GM12878 (cell line): ENCODE measurements around the gene VSX1. TPM values are rescaled to one million over a fixed set of nuclear protein-coding genes. Genes with fewer than 3 reads are reported as not detected.

ENCODE experiments used
- ATAC-seq: fragments of 200-7000 bp; cut with Tn5 transposase; 3 replicates; pipeline ENCODE4 v1.9.1; 2020; ENCODE audit warnings: mild to moderate bottlenecking, moderate library complexity
- BruUV-seq: library from RNA; stranded (reverse); fragments of 400-500 nt; replicated peaks from 2 replicates; lab custom pipeline; 2021; lab: Mats Ljungman, UMichigan
- CTCF ChIA-PET: fragments of 300-600 bp; sonication (Branson Sonifier 250); formaldehyde crosslinking; extraction: SDS; loops from one replicate; lab custom pipeline; 2021; ENCODE audit warnings: inconsistent platforms; lab: Yijun Ruan, JAX
- POLR2A ChIA-PET: fragments of 350-600 bp; formaldehyde crosslinking; extraction: SDS; loops from one replicate; lab custom pipeline; 2021; ENCODE audit warnings: inconsistent platforms; lab: Charles Lee
- RAD21 ChIA-PET: fragments of 300-600 bp; sonication (Branson Sonifier 250); formaldehyde crosslinking; loops from one replicate; lab custom pipeline; 2023; ENCODE audit warnings: antibody characterized with exemption; ENCODE audit not compliant: unreplicated experiment; lab: Charles Lee
- SMC1A ChIA-PET: fragments of 300-600 bp; sonication (Branson Sonifier 250); formaldehyde crosslinking; loops from one replicate; lab custom pipeline; 2023; ENCODE audit not compliant: unreplicated experiment, uncharacterized antibody; lab: Charles Lee
- DNase-seq: peaks from one replicate; pipeline ENCODE4 v3.0.0-alpha.2; 2011; ENCODE audit warnings: low read depth, low spot score
- FAIRE-seq: peaks from 3 replicates; lab custom pipeline; 2011; peaks lifted over from hg19 to GRCh38; lab: Jason Lieb, UNC
- H2AFZ ChIP-seq: 2 replicates; pipeline ENCODE4 v1.6.0; 2011; ENCODE audit warnings: low read depth, low read length, control low read depth; ENCODE audit not compliant: control insufficient read depth
- H3K27ac ChIP-seq: 2 replicates; pipeline ENCODE4 v1.5.1; 2011; ENCODE audit warnings: control low read depth; ENCODE audit not compliant: control insufficient read depth, insufficient read depth
- H3K27me3 ChIP-seq, 2 experiments: replicated peaks in 1 of 2; 2 replicates each; pipeline versions ENCODE4 v1.6.0 to v1.6.1; 2011; ENCODE audit warnings: low read length in 1 of 2; ENCODE audit not compliant: control insufficient read depth in 2 of 2, insufficient read depth in 2 of 2
- H3K36me3 ChIP-seq, 2 experiments: 2 replicates each; pipeline ENCODE4 v1.5.1; 2011; ENCODE audit warnings: low read length in 1 of 2; ENCODE audit not compliant: control insufficient read depth in 2 of 2, insufficient read depth in 2 of 2
- H3K4me1 ChIP-seq: 2 replicates; pipeline ENCODE4 v1.6.1; 2011; ENCODE audit warnings: mild to moderate bottlenecking, low read length, moderate library complexity, mixed read lengths; ENCODE audit not compliant: control insufficient read depth, insufficient read depth
- H3K4me2 ChIP-seq: 2 replicates; pipeline ENCODE4 v1.6.0; 2011; ENCODE audit warnings: control low read depth; ENCODE audit not compliant: control insufficient read depth, insufficient read depth
- H3K4me3 ChIP-seq: fragments of 200-600 bp; sonication (generic); 2 replicates; pipeline ENCODE4 v1.5.1; 2016
- H3K79me2 ChIP-seq: 2 replicates; pipeline ENCODE4 v1.6.0; 2011; ENCODE audit warnings: low read length; ENCODE audit not compliant: control insufficient read depth, insufficient read depth
- H3K9ac ChIP-seq: 2 replicates; pipeline ENCODE4 v1.8.0; 2011; ENCODE audit warnings: low read length, control low read depth, mixed read lengths; ENCODE audit not compliant: control insufficient read depth, insufficient read depth
- H3K9me3 ChIP-seq: replicated peaks from 3 replicates; pipeline ENCODE4 v1.5.1; 2011; ENCODE audit warnings: mild to moderate bottlenecking, low read length; ENCODE audit not compliant: control insufficient read depth, insufficient read depth
- H4K20me1 ChIP-seq: 2 replicates; pipeline ENCODE4 v1.6.0; 2011; ENCODE audit not compliant: control insufficient read depth, insufficient read depth
- CTCF ChIP-seq, 3 experiments: IDR thresholded peaks in 2 of 3; conservative IDR thresholded peaks in 1 of 3; 2 replicates each; pipeline ENCODE4 v1.5.1; 2011; ENCODE audit warnings: low read depth in 3 of 3, low read length in 3 of 3, mild to moderate bottlenecking in 3 of 3, control low read depth in 2 of 3, moderate library complexity in 2 of 3, inconsistent platforms in 1 of 3, mixed read lengths in 1 of 3; ENCODE audit not compliant: control insufficient read depth in 2 of 3, insufficient read depth in 1 of 3; ENCODE audit errors: extremely low read depth in 1 of 3
- EED ChIP-seq: sonication (generic); IDR thresholded peaks from 2 replicates; pipeline ENCODE4 v1.6.1; 2016; ENCODE audit warnings: antibody characterized with exemption, low read depth
- MXI1 ChIP-seq: fragments of 150-350 bp; IDR thresholded peaks from 2 replicates; pipeline ENCODE4 v1.6.1; 2011; ENCODE audit warnings: low read depth, mild to moderate bottlenecking, inconsistent platforms, low read length, improper control_type of control experiment
- RBBP5 ChIP-seq: fragments of 200-600 bp; sonication (generic); conservative IDR thresholded peaks from 2 replicates; pipeline ENCODE4 v1.6.1; 2016
- STAT1 ChIP-seq: fragments of 450-650 bp; conservative IDR thresholded peaks from 2 replicates; pipeline ENCODE4 v1.6.1; 2014; ENCODE audit warnings: antibody characterized with exemption, mild to moderate bottlenecking
- ZZZ3 ChIP-seq: IDR thresholded peaks from 2 replicates; pipeline ENCODE4 v1.6.1; 2011; ENCODE audit warnings: low read depth; ENCODE audit not compliant: control insufficient read depth, insufficient read length
- WGBS: methylation state at CpG from one replicate; pipeline ENCODE4 v1.1.6; 2016; ENCODE audit warnings: low lambda C conversion rate; ENCODE audit not compliant: insufficient replicate concordance, insufficient coverage; ENCODE audit errors: missing lambda C conversion rate; 5-methylcytosine and 5-hydroxymethylcytosine counted together
- in situ Hi-C: fragments of 300-500 bp; cut with MboI; formaldehyde crosslinking; loops from 9 replicates; pipeline ENCODE4 v1.14.3; 2018; ENCODE audit warnings: mixed read lengths
- intact Hi-C: fragments of 100-400 bp; cut with micrococcal nuclease; formaldehyde crosslinking; loops from one replicate; pipeline ENCODE4 v1.14.2; 2022; ENCODE audit not compliant: unreplicated experiment
- polyA plus RNA-seq, 11 experiments: library from polyadenylated mRNA; depleted of rRNA in 4 of 11; unstranded in 6 of 11; stranded (reverse) in 5 of 11; fragments of >200 nt; fragmentation: Nextera tagmentation in 4 of 11; fragmentation: Illumina TruSeq in 1 of 11; extraction: Ambion mirVana in 4 of 11; extraction: Trizol in 1 of 11; gene quantifications; 1 replicate in 1 of 11; 2 replicates in 10 of 11; pipeline versions ENCODE4 v1.2.1 to v1.2.3, GENCODE V29; 2011 to 2016; ENCODE audit warnings: inconsistent platforms in 2 of 11, missing spikeins in 2 of 11, low read depth in 1 of 11
- total RNA-seq, 4 experiments: library from RNA; depleted of rRNA in 3 of 4; stranded (reverse); fragments of >200 nt in 3 of 4; fragmentation: Illumina TruSeq in 1 of 4; extraction: Trizol in 1 of 4; gene quantifications; 2 replicates each; pipeline versions ENCODE4 v1.2.1 to v1.2.3, GENCODE V29; 2013 to 2021
- TF ChIP-seq, protein P1 (sequence below): fragments of 450-650 bp; IDR thresholded peaks from 2 replicates; pipeline ENCODE4 v1.6.1; 2017; ENCODE audit warnings: low read depth, mild to moderate bottlenecking, moderate library complexity

The VSX1 gene
- total and polyA plus RNA-seq, 10 of the 15 experiments (the other 5 are each of a cell fraction or from before 2014, with no cell fraction given), result 0.05 TPM; not detected in 9

- TF ChIP-seq EED (no peak), ZZZ3 (no peak), RBBP5 (no peak), CTCF (IDR thresholded peaks at IDR 0.05 in 2 of 3, conservative IDR thresholded peaks at IDR 0.05 in 1 of 3; ENCODE audit: control insufficient read depth in 2 of 3, extremely low read depth in 1 of 3, insufficient read depth in 1 of 3, low read depth in 3 of 3, low read length in 3 of 3) (no peak), MXI1 (no peak), STAT1 (no peak)
- TF ChIP-seq, protein P1, sequence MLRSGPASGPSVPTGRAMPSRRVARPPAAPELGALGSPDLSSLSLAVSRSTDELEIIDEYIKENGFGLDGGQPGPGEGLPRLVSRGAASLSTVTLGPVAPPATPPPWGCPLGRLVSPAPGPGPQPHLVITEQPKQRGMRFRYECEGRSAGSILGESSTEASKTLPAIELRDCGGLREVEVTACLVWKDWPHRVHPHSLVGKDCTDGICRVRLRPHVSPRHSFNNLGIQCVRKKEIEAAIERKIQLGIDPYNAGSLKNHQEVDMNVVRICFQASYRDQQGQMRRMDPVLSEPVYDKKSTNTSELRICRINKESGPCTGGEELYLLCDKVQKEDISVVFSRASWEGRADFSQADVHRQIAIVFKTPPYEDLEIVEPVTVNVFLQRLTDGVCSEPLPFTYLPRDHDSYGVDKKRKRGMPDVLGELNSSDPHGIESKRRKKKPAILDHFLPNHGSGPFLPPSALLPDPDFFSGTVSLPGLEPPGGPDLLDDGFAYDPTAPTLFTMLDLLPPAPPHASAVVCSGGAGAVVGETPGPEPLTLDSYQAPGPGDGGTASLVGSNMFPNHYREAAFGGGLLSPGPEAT, result no peak
- ATAC-seq (no peak), FAIRE-seq (no peak), DNase-seq (no peak)
- no peak overlapping the region for H2AFZ ChIP-seq
- H3K4me2 ChIP-seq, result no peak overlapping the region
- no peaks in the 10 kb centered on the region for H3K4me1 ChIP-seq
- H3K9me3 ChIP-seq, result no peaks in the 10 kb centered on the region
- no peak overlapping the region for H3K4me3 ChIP-seq
- in situ Hi-C loops, result loop anchor here (25.0 kb wide), 1 partner anchor 1709 kb away; the partner anchor contains the start of genes GZF1 and NXT1
- H3K27me3 ChIP-seq, result peaks cover 0 to 4% of the 10 kb centered on the region in 2 experiments; a peak in 1 of 4 replicates
- H3K36me3 ChIP-seq, result no peaks in the 10 kb centered on the region
- H4K20me1 ChIP-seq, result no peaks in the 10 kb centered on the region
- no peak overlapping the region for H3K9ac ChIP-seq
- no peak overlapping the region for H3K27ac ChIP-seq
- no peaks in the 10 kb centered on the region for H3K79me2 ChIP-seq
- no TSS peak for BruUV-seq
- CTCF ChIA-PET, result no interaction called here
- SMC1A ChIA-PET, result no interaction called here
- RAD21 ChIA-PET, result interaction anchor here (1.1 kb wide), 1 partner anchor 76 kb away, joined by 3 read pairs; no protein-coding TSS in a partner anchor
- intact Hi-C loops, result no loop called here
- POLR2A ChIA-PET, result no interaction called here
- 37% methylated on average over 4 of the region's 4 CpGs for WGBS
Observed at GRCh38 chr20:25071734-25072133, 10.2 kb downstream of the VSX1 start.
